K562 (cell line): ENCODE measurements around the gene PGGHG. TPM values are rescaled to one million over a fixed set of nuclear protein-coding genes. Genes with fewer than 3 reads are reported as not detected.

Experiments
- ATAC-seq: fragments of 200-7000 bp; cut with Tn5 transposase; 3 replicates; pipeline ENCODE4 v1.9.1; 2020; ENCODE audit warnings: moderate library complexity
- BruUV-seq: library from RNA; stranded (reverse); fragments of 400-500 nt; replicated peaks from 2 replicates; lab custom pipeline; 2021; lab: Mats Ljungman, UMichigan
- CTCF ChIA-PET: fragments of 300-600 bp; formaldehyde crosslinking; extraction: SDS; loops from one replicate; lab custom pipeline; 2021; ENCODE audit warnings: low intra/inter-chr PET ratio; lab: Yijun Ruan, JAX
- POLR2A ChIA-PET: fragments of 300-600, 350-650 bp; sonication (Branson Sonifier 250); formaldehyde crosslinking; extraction: SDS; loops from one replicate; lab custom pipeline; 2021; ENCODE audit warnings: antibody characterized with exemption, inconsistent platforms; lab: Yijun Ruan, JAX
- DNase-seq, 4 experiments: peaks; one replicate each; pipeline versions ENCODE4 v3.0.0 to v3.0.0-alpha.2; 2011 to 2018; ENCODE audit warnings: low spot score in 3 of 4, mixed read lengths in 3 of 4; ENCODE audit errors: extremely low read depth in 1 of 4
- FAIRE-seq: peaks from 2 replicates; lab custom pipeline; 2011; peaks lifted over from hg19 to GRCh38; lab: Jason Lieb, UNC
- H2AFZ ChIP-seq: 2 replicates; pipeline ENCODE4 v1.6.0; 2011; ENCODE audit warnings: low read depth, low read length, control low read depth, inconsistent platforms
- H3K27ac ChIP-seq: fragments of 200-600 bp; 3 replicates; pipeline ENCODE4 v1.8.0; 2011; ENCODE audit warnings: low read depth, mild to moderate bottlenecking, control low read depth, inconsistent platforms, low read length, moderate library complexity, mixed read lengths; ENCODE audit errors: extremely low read depth
- H3K27me3 ChIP-seq, 2 experiments: fragments of 300-600 bp in 1 of 2; 2 replicates in 1 of 2; 3 replicates in 1 of 2; pipeline versions ENCODE4 v1.6.0 to v1.8.0; 2011; ENCODE audit warnings: inconsistent platforms in 2 of 2, low read length in 2 of 2, mild to moderate bottlenecking in 1 of 2, mixed read lengths in 1 of 2, moderate library complexity in 1 of 2; ENCODE audit not compliant: control insufficient read depth in 2 of 2, insufficient read depth in 2 of 2
- H3K36me3 ChIP-seq: fragments of 300-600 bp; 3 replicates; pipeline ENCODE4 v1.8.0; 2011; ENCODE audit warnings: mild to moderate bottlenecking, low read length, inconsistent platforms; ENCODE audit not compliant: control insufficient read depth, insufficient read depth
- H3K4me1 ChIP-seq, 2 experiments: fragments of 200-600 bp in 1 of 2; replicated peaks in 1 of 2; 2 replicates in 1 of 2; 3 replicates in 1 of 2; pipeline versions ENCODE4 v1.5.1 to v1.8.0; 2011; ENCODE audit warnings: inconsistent platforms in 2 of 2, low read length in 2 of 2, mild to moderate bottlenecking in 1 of 2, mixed read lengths in 1 of 2, moderate library complexity in 1 of 2; ENCODE audit not compliant: control insufficient read depth in 2 of 2, insufficient read depth in 2 of 2
- H3K4me2 ChIP-seq: 2 replicates; pipeline ENCODE4 v1.6.1; 2011; ENCODE audit warnings: low read length, control low read depth, inconsistent platforms, mixed read lengths; ENCODE audit not compliant: insufficient read depth
- H3K4me3 ChIP-seq: fragments of 200-600 bp; sonication (generic), shearing (Covaris generic); 2 replicates; pipeline ENCODE4 v1.5.1; 2016; ENCODE audit warnings: control low read depth, inconsistent platforms
- H3K79me2 ChIP-seq: fragments of 200-600 bp; 3 replicates; pipeline ENCODE4 v1.8.0; 2011; ENCODE audit warnings: low read length, inconsistent platforms; ENCODE audit not compliant: control insufficient read depth, insufficient read depth
- H3K9ac ChIP-seq, 2 experiments: 2 replicates each; pipeline versions ENCODE4 v1.6.0 to v1.6.1; 2011; ENCODE audit warnings: low read depth in 2 of 2, low read length in 2 of 2, control low read depth in 1 of 2, inconsistent platforms in 1 of 2, mild to moderate bottlenecking in 1 of 2, mixed read lengths in 1 of 2; ENCODE audit not compliant: insufficient read depth in 1 of 2
- H3K9me1 ChIP-seq: one replicate; pipeline ENCODE4 v1.6.0; 2011; ENCODE audit warnings: inconsistent platforms, mild to moderate bottlenecking, low read length, moderate library complexity; ENCODE audit not compliant: control insufficient read depth, insufficient read depth
- H3K9me3 ChIP-seq: replicated peaks from 2 replicates; pipeline ENCODE4 v1.5.1; 2011; ENCODE audit warnings: low read depth, low read length, inconsistent platforms; ENCODE audit not compliant: control insufficient read depth, insufficient read depth
- H4K20me1 ChIP-seq: replicated peaks from 2 replicates; pipeline ENCODE4 v1.6.1; 2011; ENCODE audit warnings: low read length, inconsistent platforms, mixed read lengths; ENCODE audit not compliant: control insufficient read depth, insufficient read depth
- ARID1B ChIP-seq: fragments of 450-650 bp; IDR thresholded peaks from 2 replicates; pipeline ENCODE4 v1.6.1; 2016; ENCODE audit warnings: antibody characterized with exemption, mild to moderate bottlenecking, inconsistent platforms
- ELF2 ChIP-seq: fragments of 250-450 bp; sonication (Bioruptor Pico); IDR thresholded peaks from 2 replicates; pipeline ENCODE4 v1.5.0; 2021; ENCODE audit warnings: mild to moderate bottlenecking
- FOXP1 ChIP-seq: sonication (generic); formaldehyde crosslinking; IDR thresholded peaks from 2 replicates; pipeline ENCODE4 v1.8.0; 2022; ENCODE audit warnings: mild to moderate bottlenecking, missing genetic modification reagents
- NR2C2 ChIP-seq, 2 experiments: fragments of 200-800 bp in 1 of 2; sonication (Bioruptor generic) in 1 of 2; sonication (generic) in 1 of 2; formaldehyde crosslinking in 1 of 2; IDR thresholded peaks; 2 replicates each; pipeline versions ENCODE4 v1.6.1 to v1.8.0; 2016 to 2022; ENCODE audit warnings: mild to moderate bottlenecking in 1 of 2, missing compliant biosample characterization in 1 of 2, missing genetic modification characterization in 1 of 2, missing genetic modification reagents in 1 of 2
- RAD21 ChIP-seq, 2 experiments: fragments of 250-450 bp in 1 of 2; fragments of 450-650 bp in 1 of 2; sonication (Bioruptor Pico) in 1 of 2; formaldehyde crosslinking in 1 of 2; IDR thresholded peaks in 1 of 2; conservative IDR thresholded peaks in 1 of 2; 2 replicates each; pipeline versions ENCODE4 v1.4.0 to v1.8.0; 2020 to 2022; ENCODE audit warnings: mild to moderate bottlenecking in 2 of 2, moderate library complexity in 1 of 2
- RBFOX2 ChIP-seq: fragments of 200-400 bp; formaldehyde crosslinking; IDR thresholded peaks from 2 replicates; pipeline ENCODE4 v1.6.1; 2017; ENCODE audit warnings: low read depth, mild to moderate bottlenecking, low read length, moderate library complexity
- ZNF699 ChIP-seq: fragments of 250-450 bp; sonication (Bioruptor Pico); IDR thresholded peaks from 2 replicates; pipeline ENCODE4 v1.8.0; 2021; ENCODE audit warnings: mild to moderate bottlenecking, moderate library complexity; ENCODE audit not compliant: insufficient replicate concordance
- ZNF77 ChIP-seq: fragments of 250-450 bp; sonication (Bioruptor Pico); IDR thresholded peaks from 2 replicates; pipeline ENCODE4 v1.5.0; 2020
- WGBS: fragments of 100-300 bp; shearing (Covaris generic); methylation state at CpG from one replicate; pipeline ENCODE4 v1.1.6; 2016; ENCODE audit warnings: low coverage, mixed read lengths; ENCODE audit not compliant: insufficient coverage; ENCODE audit errors: missing lambda C conversion rate; 5-methylcytosine and 5-hydroxymethylcytosine counted together
- in situ Hi-C: fragments of 300-500 bp; cut with MboI; formaldehyde crosslinking; loops from 4 replicates; pipeline ENCODE4 v1.15.0; 2018; ENCODE audit warnings: inconsistent platforms, mixed read lengths
- intact Hi-C: fragments of 100-400 bp; cut with micrococcal nuclease; formaldehyde crosslinking; loops from 2 replicates; pipeline ENCODE4 v1.14.2; 2022
- polyA plus RNA-seq, 8 experiments: library from polyadenylated mRNA; depleted of rRNA in 4 of 8; stranded (reverse) in 5 of 8; unstranded in 3 of 8; fragments of >200 nt; fragmentation: Nextera tagmentation in 2 of 8; fragmentation: Illumina TruSeq in 1 of 8; extraction: Ambion mirVana in 2 of 8; extraction: Trizol in 1 of 8; gene quantifications; 2 replicates each; pipeline versions ENCODE4 v1.2.1 to v1.2.3, GENCODE V29; 2011 to 2014; ENCODE audit warnings: inconsistent platforms in 1 of 8, missing spikeins in 1 of 8
- total RNA-seq, 7 experiments: library from RNA; depleted of rRNA in 6 of 7; stranded (reverse); fragments of >200 nt in 6 of 7; fragmentation: Illumina TruSeq in 2 of 7; extraction: Trizol in 2 of 7; gene quantifications; 2 replicates each; pipeline versions ENCODE4 v1.2.1 to v1.2.3, GENCODE V29; 2011 to 2021; ENCODE audit warnings: low replicate concordance in 1 of 7
- TF ChIP-seq, protein P1 (sequence below): fragments of 450-650 bp; IDR thresholded peaks from 2 replicates; pipeline ENCODE4 v1.6.1; 2018; ENCODE audit not compliant: partially characterized antibody
- TF ChIP-seq, protein P2 (sequence below): sonication (generic); formaldehyde crosslinking; IDR thresholded peaks from 2 replicates; pipeline ENCODE4 v1.9.0; 2022; ENCODE audit warnings: mild to moderate bottlenecking, missing genetic modification reagents
- TF ChIP-seq, protein P3 (sequence below): sonication (generic); formaldehyde crosslinking; IDR thresholded peaks from 2 replicates; pipeline ENCODE4 v1.8.0; 2023; ENCODE audit warnings: mild to moderate bottlenecking, missing genetic modification reagents

PGGHG gene
- total and polyA plus RNA-seq, 9 of the 15 experiments (the other 6 are each of a cell fraction or from before 2014, with no cell fraction given) = 0.38 to 85.1 (median 18.1) TPM

DNA sequence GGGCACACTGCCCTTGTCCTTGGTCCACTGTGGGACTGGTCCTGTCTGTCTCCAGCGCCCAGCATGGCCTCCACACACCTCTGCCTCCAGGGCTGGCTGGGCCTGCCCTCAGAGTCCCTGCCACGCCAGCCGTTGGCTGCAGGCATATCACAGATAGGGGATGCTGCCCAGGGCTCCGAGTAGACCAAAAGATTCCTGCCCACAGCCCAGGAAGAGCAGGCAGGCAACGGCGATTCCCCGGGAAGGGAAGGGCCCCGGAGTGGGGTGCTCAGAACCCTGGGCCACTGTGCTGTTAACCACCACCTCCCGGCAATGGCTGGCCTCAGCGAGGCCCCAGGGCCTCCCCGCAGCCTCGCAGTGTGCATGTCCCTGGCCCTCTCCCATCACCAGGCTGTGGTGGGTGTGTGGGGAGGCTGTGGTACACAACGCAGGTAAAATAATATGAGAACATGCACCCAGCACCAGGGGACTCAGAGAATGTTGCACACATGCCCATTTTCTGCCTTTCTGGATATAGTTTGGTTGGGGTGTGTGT, 8.2 kb downstream of the PGGHG start (continued):
- TF ChIP-seq ELF2 (CRISPR knock-in tag) (no peak), RAD21 (CRISPR knock-in tag; conservative IDR thresholded peaks at IDR 0.05 in 1 of 2, IDR thresholded peaks at IDR 0.05 in 1 of 2) (no peak), ZNF77 (no peak)
- TF ChIP-seq, protein P1, sequence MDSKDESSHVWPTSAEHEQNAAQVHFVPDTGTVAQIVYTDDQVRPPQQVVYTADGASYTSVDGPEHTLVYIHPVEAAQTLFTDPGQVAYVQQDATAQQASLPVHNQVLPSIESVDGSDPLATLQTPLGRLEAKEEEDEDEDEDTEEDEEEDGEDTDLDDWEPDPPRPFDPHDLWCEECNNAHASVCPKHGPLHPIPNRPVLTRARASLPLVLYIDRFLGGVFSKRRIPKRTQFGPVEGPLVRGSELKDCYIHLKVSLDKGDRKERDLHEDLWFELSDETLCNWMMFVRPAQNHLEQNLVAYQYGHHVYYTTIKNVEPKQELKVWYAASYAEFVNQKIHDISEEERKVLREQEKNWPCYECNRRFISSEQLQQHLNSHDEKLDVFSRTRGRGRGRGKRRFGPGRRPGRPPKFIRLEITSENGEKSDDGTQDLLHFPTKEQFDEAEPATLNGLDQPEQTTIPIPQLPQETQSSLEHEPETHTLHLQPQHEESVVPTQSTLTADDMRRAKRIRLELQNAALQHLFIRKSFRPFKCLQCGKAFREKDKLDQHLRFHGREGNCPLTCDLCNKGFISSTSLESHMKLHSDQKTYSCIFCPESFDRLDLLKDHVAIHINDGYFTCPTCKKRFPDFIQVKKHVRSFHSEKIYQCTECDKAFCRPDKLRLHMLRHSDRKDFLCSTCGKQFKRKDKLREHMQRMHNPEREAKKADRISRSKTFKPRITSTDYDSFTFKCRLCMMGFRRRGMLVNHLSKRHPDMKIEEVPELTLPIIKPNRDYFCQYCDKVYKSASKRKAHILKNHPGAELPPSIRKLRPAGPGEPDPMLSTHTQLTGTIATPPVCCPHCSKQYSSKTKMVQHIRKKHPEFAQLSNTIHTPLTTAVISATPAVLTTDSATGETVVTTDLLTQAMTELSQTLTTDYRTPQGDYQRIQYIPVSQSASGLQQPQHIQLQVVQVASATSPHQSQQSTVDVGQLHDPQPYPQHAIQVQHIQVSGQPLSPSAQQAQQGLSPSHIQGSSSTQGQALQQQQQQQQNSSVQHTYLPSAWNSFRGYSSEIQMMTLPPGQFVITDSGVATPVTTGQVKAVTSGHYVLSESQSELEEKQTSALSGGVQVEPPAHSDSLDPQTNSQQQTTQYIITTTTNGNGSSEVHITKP = no peak

DNA sequence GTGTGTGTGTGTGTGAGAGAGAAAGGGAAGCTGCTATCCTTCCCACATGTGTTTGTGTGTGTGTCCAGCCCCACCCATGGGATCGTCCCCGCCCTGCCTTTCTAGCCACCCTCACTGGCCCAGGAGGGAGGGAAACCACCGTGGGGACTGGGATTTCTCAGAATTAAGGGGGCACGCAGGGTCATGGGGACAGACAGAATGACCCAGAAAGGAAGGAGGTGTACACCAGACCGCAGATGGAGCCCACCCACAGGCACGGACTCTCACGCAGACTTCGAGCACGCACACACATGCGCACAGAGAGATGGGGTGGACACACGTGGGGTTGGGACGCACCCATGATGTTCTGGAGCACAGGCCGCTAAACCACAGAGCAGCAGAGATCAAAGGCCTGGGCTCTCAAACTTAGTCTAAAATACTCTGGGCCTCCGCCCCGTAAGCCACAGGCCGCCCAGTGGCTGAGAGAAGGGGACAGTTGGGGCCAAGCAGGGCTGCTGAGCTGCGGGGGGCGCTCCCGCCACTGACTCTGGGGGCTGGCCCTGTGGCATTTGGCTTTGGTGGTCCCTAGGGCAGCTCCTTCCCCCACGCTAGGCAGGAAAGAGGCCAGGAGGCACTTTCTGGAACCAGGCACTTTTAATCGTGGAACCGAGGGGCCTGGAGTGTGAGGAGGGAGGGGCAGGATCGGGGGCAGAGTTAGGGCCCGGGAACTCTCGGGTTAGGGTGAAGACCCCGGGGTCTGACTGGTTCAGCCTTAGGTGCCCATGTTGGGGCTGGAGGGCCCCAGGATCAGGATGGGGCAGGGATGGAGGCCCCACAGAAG, 8.9 kb downstream of the PGGHG start:
- BruUV-seq = no TSS peak
- Histone ChIP-seq H3K27me3 (no peaks in the 10 kb centered on the region), H4K20me1 (no peaks in the 10 kb centered on the region), H3K9me1 (no peaks in the 10 kb centered on the region), H3K79me2 (no peaks in the 10 kb centered on the region), H2AFZ (peak overlapping the region; percentile 83), H3K4me2 (peak overlapping the region; percentile 53), H3K27ac (peak overlapping the region; percentile 69), H3K36me3 (peaks cover 31% of the 10 kb centered on the region; the same call in 2 of the 3 replicates), H3K9ac (peak overlapping the region; percentile 42 to 81; a peak in 3 of 4 replicates), H3K9me3 (no peaks in the 10 kb centered on the region), H3K4me3 (no peak overlapping the region), H3K4me1 (peaks cover 19 to 71% of the 10 kb centered on the region in 2 experiments)
- in situ Hi-C loops (no loop called here), intact Hi-C loops (no loop called here)
- peak; percentile 94 for FAIRE-seq
- DNase-seq = peak; percentile 70 to 83 (median 70)
- ChIA-PET CTCF (no interaction called here), POLR2A (interaction anchor here (0.6 to 1.0 kb wide), 3 partner anchors 9 to 90 kb away, joined by 3 to 4 read pairs (median 4); partner anchors contain the start of genes BET1L and RIC8A)
- 16% methylated on average over 22 of the region's 26 CpGs for WGBS
- peak; percentile 81 for ATAC-seq
- TF ChIP-seq NR2C2 (CRISPR knock-in tag; IDR thresholded peaks at IDR 0.05) (0 out of 2 replicates have a peak, but pooled peaks have one; percentile 22), NR2C2 (tag; IDR thresholded peaks at IDR 0.05) (no peak), FOXP1 (CRISPR knock-in tag) (peak; percentile 45; the same call in 1 of the 2 replicates), RBFOX2 (peak; percentile 41; the same call in 1 of the 2 replicates), ZNF699 (CRISPR knock-in tag) (no peak), ARID1B (0 out of 2 replicates have a peak, but pooled peaks have one; percentile 8)
- TF ChIP-seq, protein P2, sequence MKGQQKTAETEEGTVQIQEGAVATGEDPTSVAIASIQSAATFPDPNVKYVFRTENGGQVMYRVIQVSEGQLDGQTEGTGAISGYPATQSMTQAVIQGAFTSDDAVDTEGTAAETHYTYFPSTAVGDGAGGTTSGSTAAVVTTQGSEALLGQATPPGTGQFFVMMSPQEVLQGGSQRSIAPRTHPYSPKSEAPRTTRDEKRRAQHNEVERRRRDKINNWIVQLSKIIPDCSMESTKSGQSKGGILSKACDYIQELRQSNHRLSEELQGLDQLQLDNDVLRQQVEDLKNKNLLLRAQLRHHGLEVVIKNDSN (CRISPR knock-in tag) = peak; percentile 72
- TF ChIP-seq, protein P3, sequence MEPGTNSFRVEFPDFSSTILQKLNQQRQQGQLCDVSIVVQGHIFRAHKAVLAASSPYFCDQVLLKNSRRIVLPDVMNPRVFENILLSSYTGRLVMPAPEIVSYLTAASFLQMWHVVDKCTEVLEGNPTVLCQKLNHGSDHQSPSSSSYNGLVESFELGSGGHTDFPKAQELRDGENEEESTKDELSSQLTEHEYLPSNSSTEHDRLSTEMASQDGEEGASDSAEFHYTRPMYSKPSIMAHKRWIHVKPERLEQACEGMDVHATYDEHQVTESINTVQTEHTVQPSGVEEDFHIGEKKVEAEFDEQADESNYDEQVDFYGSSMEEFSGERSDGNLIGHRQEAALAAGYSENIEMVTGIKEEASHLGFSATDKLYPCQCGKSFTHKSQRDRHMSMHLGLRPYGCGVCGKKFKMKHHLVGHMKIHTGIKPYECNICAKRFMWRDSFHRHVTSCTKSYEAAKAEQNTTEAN (CRISPR knock-in tag) = 0 out of 2 replicates have a peak, but pooled peaks have one; percentile 28
